GM18520 (cell line): ENCODE results near the gene RANBP3L.
"Not testable (repeated sequence)": the region's sequence is repeated elsewhere in the genome, so short reads cannot be mapped to it uniquely, and the experiment has no call there.

Experiments used
- ATAC-seq: cut with Tn5 transposase; IDR thresholded peaks from one replicate; pipeline ENCODE4 v1.9.1; 2021; ENCODE audit not compliant: unreplicated experiment

The RANBP3L gene

GRCh38 chr5:36214436-36214835, 87.3 kb downstream of the RANBP3L start:
- ATAC-seq: no peak

GRCh38 chr5:36209664-36210063, 92.0 kb downstream of the RANBP3L start:
- no peak for ATAC-seq

- no peak for ATAC-seq
Observed at GRCh38 chr5:36208786-36209185, 92.9 kb downstream of the RANBP3L start.

GRCh38 chr5:36206913-36207312, 94.8 kb downstream of the RANBP3L start:
- ATAC-seq: no peak

- ATAC-seq: no peak
Observed at GRCh38 chr5:36205329-36205728, 96.4 kb downstream of the RANBP3L start.

- no peak for ATAC-seq
Observed at GRCh38 chr5:36202521-36202961, 99.2 kb downstream of the RANBP3L start.

GRCh38 chr5:36200513-36200912, 101.2 kb downstream of the RANBP3L start:
- no peak for ATAC-seq

GRCh38 chr5:36199620-36200019, 102.1 kb downstream of the RANBP3L start:
- ATAC-seq: no peak

- not testable (repeated sequence) for ATAC-seq
Observed at GRCh38 chr5:36198783-36199182, 102.9 kb downstream of the RANBP3L start.
